H1 (cell line): Measurements from ENCODE around the gene MORC1. TPM values are rescaled to one million over a fixed set of nuclear protein-coding genes. Genes with fewer than 3 reads are reported as not detected.

ENCODE experiments used
- CTCF ChIA-PET: fragments of 300-600 bp; sonication (Branson Sonifier 250); formaldehyde crosslinking; loops from one replicate; lab custom pipeline; 2021; ENCODE audit not compliant: partially characterized antibody; lab: Charles Lee
- POLR2A ChIA-PET: fragments of 300-600 bp; sonication (Branson Sonifier 250); formaldehyde crosslinking; loops from one replicate; lab custom pipeline; 2021; ENCODE audit warnings: inconsistent platforms; ENCODE audit not compliant: partially characterized antibody; lab: Charles Lee
- DNase-seq, 2 experiments: peaks; one replicate each; pipeline versions ENCODE4 v3.0.0 to v3.0.0-alpha.2; 2010 to 2022; ENCODE audit warnings: low spot score in 2 of 2, low read depth in 1 of 2, mixed read lengths in 1 of 2
- FAIRE-seq: peaks from 2 replicates; lab custom pipeline; 2011; peaks lifted over from hg19 to GRCh38; lab: Jason Lieb, UNC
- H2AFZ ChIP-seq: 2 replicates; pipeline ENCODE4 v1.8.1; 2012; ENCODE audit warnings: low read length, inconsistent platforms
- H2AK5ac ChIP-seq: 2 replicates; pipeline ENCODE4 v1.6.1; 2013; ENCODE audit warnings: low read depth, low read length
- H2BK120ac ChIP-seq: replicated peaks from 2 replicates; pipeline ENCODE3; 2013; ENCODE audit warnings: low read depth, low read length, inconsistent platforms
- H2BK12ac ChIP-seq: 2 replicates; pipeline ENCODE4 v1.6.1; 2013; ENCODE audit warnings: low read depth, low read length
- H2BK15ac ChIP-seq: 2 replicates; pipeline ENCODE4 v1.6.1; 2013; ENCODE audit warnings: low read length
- H2BK20ac ChIP-seq: 2 replicates; pipeline ENCODE4 v1.6.1; 2013; ENCODE audit warnings: low read length
- H2BK5ac ChIP-seq: 2 replicates; pipeline ENCODE4 v1.6.1; 2013; ENCODE audit warnings: low read depth, low read length
- H3K14ac ChIP-seq: 2 replicates; pipeline ENCODE4 v1.6.1; 2013; ENCODE audit warnings: inconsistent platforms; ENCODE audit not compliant: insufficient read length
- H3K18ac ChIP-seq: 2 replicates; pipeline ENCODE4 v1.6.1; 2013; ENCODE audit warnings: low read length; ENCODE audit errors: extremely low read depth
- H3K23ac ChIP-seq: 2 replicates; pipeline ENCODE4 v1.6.1; 2013; ENCODE audit warnings: inconsistent platforms; ENCODE audit not compliant: insufficient read length
- H3K23me2 ChIP-seq: 2 replicates; pipeline ENCODE4 v1.6.1; 2013; ENCODE audit warnings: low read depth, low read length
- H3K27ac ChIP-seq: 2 replicates; pipeline ENCODE4 v1.6.1; 2011; ENCODE audit warnings: low read depth, low read length, inconsistent platforms
- H3K27me3 ChIP-seq, 4 experiments: replicated peaks in 1 of 4; 1 replicate in 1 of 4; 2 replicates in 3 of 4; pipeline versions ENCODE4 v1.6.1 to v1.8.1; 2011 to 2013; ENCODE audit warnings: low read length in 3 of 4, mild to moderate bottlenecking in 3 of 4, inconsistent platforms in 2 of 4, mixed read lengths in 2 of 4, moderate library complexity in 1 of 4; ENCODE audit not compliant: control insufficient read depth in 3 of 4, insufficient read depth in 3 of 4; ENCODE audit errors: extremely low read depth in 1 of 4
- H3K36me3 ChIP-seq, 4 experiments: 2 replicates each; pipeline versions ENCODE4 v1.6.1 to v1.8.1; 2011 to 2013; ENCODE audit warnings: mild to moderate bottlenecking in 4 of 4, low read length in 3 of 4, moderate library complexity in 2 of 4, control low read depth in 1 of 4, inconsistent platforms in 1 of 4; ENCODE audit not compliant: insufficient read depth in 4 of 4, control insufficient read depth in 2 of 4
- H3K4ac ChIP-seq: replicated peaks from 2 replicates; pipeline ENCODE3; 2013; ENCODE audit warnings: low read length, low read depth, mixed read lengths, inconsistent platforms; ENCODE audit not compliant: insufficient read length
- H3K4me1 ChIP-seq, 4 experiments: replicated peaks in 1 of 4; 1 replicate in 1 of 4; 2 replicates in 3 of 4; pipeline versions ENCODE4 v1.6.1 to v1.8.1; 2011 to 2013; ENCODE audit warnings: low read length in 3 of 4, inconsistent platforms in 2 of 4, mixed read lengths in 1 of 4; ENCODE audit not compliant: insufficient read depth in 4 of 4, control insufficient read depth in 3 of 4
- H3K4me2 ChIP-seq, 2 experiments: 2 replicates each; pipeline versions ENCODE4 v1.6.1 to v1.8.1; 2011 to 2013; ENCODE audit warnings: low read depth in 2 of 2, low read length in 2 of 2, control low read depth in 1 of 2, inconsistent platforms in 1 of 2, mild to moderate bottlenecking in 1 of 2; ENCODE audit not compliant: insufficient read depth in 1 of 2
- H3K4me3 ChIP-seq, 4 experiments: fragments of 200-600, 300-600 bp in 1 of 4; sonication (generic), shearing (Covaris generic), sonication (Bioruptor Twin) in 1 of 4; 2 replicates each; pipeline versions ENCODE4 v1.5.1 to v1.8.1; 2011 to 2016; ENCODE audit warnings: low read length in 4 of 4, low read depth in 3 of 4, control low read depth in 2 of 4, inconsistent platforms in 2 of 4, mild to moderate bottlenecking in 2 of 4, mixed read lengths in 1 of 4, moderate library complexity in 1 of 4; ENCODE audit not compliant: insufficient read depth in 2 of 4; ENCODE audit errors: extremely low read depth in 1 of 4
- H3K56ac ChIP-seq: replicated peaks from 2 replicates; pipeline ENCODE3; 2013; ENCODE audit warnings: low read depth, mild to moderate bottlenecking, mixed read lengths, low read length, inconsistent platforms; ENCODE audit not compliant: insufficient read length
- H3K79me1 ChIP-seq: 2 replicates; pipeline ENCODE4 v1.6.1; 2013; ENCODE audit warnings: low read depth, low read length, control low read depth
- H3K79me2 ChIP-seq, 2 experiments: 2 replicates each; pipeline versions ENCODE4 v1.6.1 to v1.8.1; 2012 to 2013; ENCODE audit warnings: low read length in 2 of 2, mild to moderate bottlenecking in 2 of 2, inconsistent platforms in 1 of 2; ENCODE audit not compliant: insufficient read depth in 2 of 2, control insufficient read depth in 1 of 2
- H3K9ac ChIP-seq, 4 experiments: replicated peaks in 1 of 4; 1 replicate in 1 of 4; 2 replicates in 3 of 4; pipeline versions ENCODE4 v1.6.1 to v1.8.1; 2011 to 2013; ENCODE audit warnings: low read depth in 3 of 4, low read length in 3 of 4, control low read depth in 2 of 4, mild to moderate bottlenecking in 2 of 4, moderate library complexity in 2 of 4, inconsistent platforms in 1 of 4; ENCODE audit errors: extremely low read depth in 1 of 4
- H3K9me3 ChIP-seq, 2 experiments: 2 replicates each; pipeline versions ENCODE4 v1.6.1 to v1.8.1; 2012 to 2013; ENCODE audit warnings: mild to moderate bottlenecking in 2 of 2, moderate library complexity in 2 of 2, control low read depth in 1 of 2, inconsistent platforms in 1 of 2, low read depth in 1 of 2, low read length in 1 of 2, mixed read lengths in 1 of 2; ENCODE audit not compliant: insufficient read depth in 2 of 2
- H4K20me1 ChIP-seq, 2 experiments: replicated peaks in 1 of 2; 2 replicates each; pipeline versions ENCODE3 to v1.8.1; 2011 to 2013; ENCODE audit warnings: inconsistent platforms in 2 of 2, low read length in 2 of 2, mild to moderate bottlenecking in 1 of 2; ENCODE audit not compliant: insufficient read depth in 2 of 2, control insufficient read depth in 1 of 2
- H4K5ac ChIP-seq: 2 replicates; pipeline ENCODE4 v1.6.1; 2013; ENCODE audit warnings: low read length, low read depth, mixed read lengths, inconsistent platforms; ENCODE audit not compliant: insufficient read length
- H4K8ac ChIP-seq: 2 replicates; pipeline ENCODE4 v1.8.0; 2013; ENCODE audit warnings: mild to moderate bottlenecking, moderate library complexity, low read length, inconsistent platforms; ENCODE audit not compliant: insufficient read depth; ENCODE audit errors: extremely low read depth
- H4K91ac ChIP-seq: replicated peaks from 2 replicates; pipeline ENCODE3; 2013; ENCODE audit warnings: low read length, mixed read lengths, inconsistent platforms; ENCODE audit not compliant: insufficient read length
- HDAC6 ChIP-seq: IDR thresholded peaks from one replicate; pipeline ENCODE4 v1.7.1; 2012; ENCODE audit warnings: low read depth, mild to moderate bottlenecking, inconsistent platforms, low read length, moderate library complexity
- POU5F1 ChIP-seq: IDR thresholded peaks from 2 replicates; pipeline ENCODE4 v1.6.1; 2011; ENCODE audit warnings: low read depth, mild to moderate bottlenecking, low read length, moderate library complexity
- WGBS, 2 experiments: shearing (Covaris generic) in 1 of 2; methylation state at CpG; one replicate each; pipeline versions ENCODE4 v1.1.6 to v1.1.7; 2013 to 2015; ENCODE audit warnings: low lambda C conversion rate in 2 of 2, mixed read lengths in 2 of 2, inconsistent platforms in 1 of 2, low coverage in 1 of 2, missing lambda C conversion rate in 1 of 2; ENCODE audit not compliant: insufficient replicate concordance in 2 of 2, insufficient coverage in 1 of 2, insufficient read length in 1 of 2; ENCODE audit errors: extremely low coverage in 1 of 2, missing lambda C conversion rate in 1 of 2; 5-methylcytosine and 5-hydroxymethylcytosine counted together
- polyA plus RNA-seq, 7 experiments: library from polyadenylated mRNA; depleted of rRNA in 3 of 7; stranded (reverse) in 5 of 7; unstranded in 2 of 7; fragments of >200 nt in 5 of 7; fragments of 200-250 nt in 2 of 7; gene quantifications; 1 replicate in 5 of 7; 2 replicates in 1 of 7; 4 replicates in 1 of 7; pipeline versions ENCODE4 v1.2.1 to v1.2.3, GENCODE V29; 2011 to 2013; ENCODE audit warnings: missing spikeins in 2 of 7, mixed read lengths in 2 of 7
- total RNA-seq: library from RNA; stranded (reverse); fragmentation: NEBNext Ultra II Directional; extraction: Animal tissue kit (Norgen Biotek cat#: 25700); gene quantifications from 2 replicates; pipeline ENCODE4 v1.2.1, GENCODE V29; 2021

MORC1 gene
- total and polyA plus RNA-seq, 2 of the 8 experiments (the other 6 are each of a cell fraction or from before 2014, with no cell fraction given) = not detected

DNA sequence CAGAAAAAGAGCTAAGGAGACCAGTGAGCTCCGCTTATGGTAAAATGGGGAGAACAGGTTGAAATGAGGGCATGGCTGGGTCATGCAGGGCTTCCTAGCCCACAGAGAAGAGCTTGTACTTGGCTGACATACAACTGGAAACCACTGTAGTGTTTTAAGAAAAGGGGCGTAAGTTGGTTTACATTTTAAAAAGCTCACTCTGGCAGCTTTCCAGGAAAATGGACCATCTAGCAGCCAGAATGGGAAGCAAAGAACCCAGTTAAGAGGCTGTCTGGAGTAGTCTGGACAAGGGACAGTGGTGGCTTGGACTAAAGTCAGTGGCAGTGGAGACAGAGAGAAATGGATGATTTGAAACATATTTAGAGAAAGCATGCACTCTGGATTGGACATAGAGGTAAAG is 1.9 kb downstream of the MORC1 start:
- Histone ChIP-seq H4K5ac (no peak overlapping the region), H4K8ac (no peak overlapping the region), H3K9ac (no peak overlapping the region), H2BK12ac (no peak overlapping the region), H3K4me1 (no peaks in the 10 kb centered on the region), H2BK120ac (no peak overlapping the region), H3K79me1 (no peaks in the 10 kb centered on the region), H3K4me2 (no peak overlapping the region), H3K23me2 (no peaks in the 10 kb centered on the region), H3K14ac (no peak overlapping the region), H3K9me3 (no peaks in the 10 kb centered on the region), H3K4me3 (no peak overlapping the region), H3K18ac (no peak overlapping the region), H4K20me1 (no peaks in the 10 kb centered on the region), H3K79me2 (no peaks in the 10 kb centered on the region), H2AFZ (0 out of 2 replicates have a peak overlapping the region, but pooled peaks have one; percentile 15), H2AK5ac (no peak overlapping the region), H3K56ac (no peak overlapping the region), H2BK20ac (no peak overlapping the region), H4K91ac (no peak overlapping the region), H3K4ac (no peak overlapping the region), H3K36me3 (no peaks in the 10 kb centered on the region), H3K27me3 (no peaks in the 10 kb centered on the region), H2BK15ac (no peak overlapping the region), H2BK5ac (no peak overlapping the region), H3K23ac (no peak overlapping the region), H3K27ac (no peak overlapping the region)
- TF ChIP-seq HDAC6 (no peak), POU5F1 (no peak)
- ChIA-PET CTCF (interaction anchor here (0.6 to 2.5 kb wide), 4 partner anchors 18 to 1101 kb away, joined by 3 to 7 read pairs (median 4); no protein-coding TSS in a partner anchor), POLR2A (no interaction called here)
- 91% methylated on average over 2 of the region's 2 CpGs; no CpG with 5 or more reads in 1 of the 2 experiments for WGBS, 2 experiments
- FAIRE-seq (no peak), DNase-seq (no peak)
